Activated CD4-positive, alpha-beta T cell treated with anti-CD3 and anti-CD28 coated beads for 24 hours (primary cell): Measurements from ENCODE around the gene GABRA6.
"Not testable (repeated sequence)": the region's sequence is repeated elsewhere in the genome, so short reads cannot be mapped to it uniquely, and the experiment has no call there.

ENCODE experiments used
- DNase-seq, 2 donors: peaks; one replicate each; pipeline ENCODE4 v3.0.0-alpha.2; 2020; ENCODE audit warnings: low read depth in 2 of 2

The GABRA6 gene

GRCh38 chr5:161685461-161685860 is at the start of gene GABRA6:
Gene GABRA6, plus strand, starts transcription at chr5:161685721. Its CDS starts 269 bp downstream, at chr5:161685990.
- DNase-seq, result no peak

- no peak for DNase-seq
Measured at GRCh38 chr5:161637591-161637990, 47.9 kb upstream of the GABRA6 start.

- no peak for DNase-seq
Measured at GRCh38 chr5:161641444-161641843, 44.1 kb upstream of the GABRA6 start.

GRCh38 chr5:161645264-161645663 is 40.3 kb upstream of the GABRA6 start:
- DNase-seq, result no peak

- DNase-seq, result not testable (repeated sequence)
Measured at GRCh38 chr5:161651926-161652325, 33.6 kb upstream of the GABRA6 start.

- DNase-seq, result no peak
Measured at GRCh38 chr5:161660806-161661205, 24.7 kb upstream of the GABRA6 start.

DNA sequence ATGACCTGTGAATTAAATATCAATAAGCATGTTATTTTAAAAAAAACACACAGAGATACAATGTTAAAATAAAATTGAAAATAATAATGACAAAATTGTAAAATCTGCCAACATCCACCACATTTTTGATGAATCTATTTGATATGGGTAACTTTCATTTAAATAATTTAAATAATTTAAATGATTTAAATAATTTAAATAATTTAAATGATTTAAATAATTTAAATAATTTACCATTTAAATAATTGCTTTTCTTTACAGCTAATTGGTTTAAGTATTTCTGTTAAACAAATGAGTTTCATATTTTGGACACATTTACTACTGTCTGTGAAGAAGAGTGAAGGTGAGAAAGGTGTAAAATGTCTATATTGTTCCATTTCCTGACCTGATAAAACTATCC is 22.1 kb upstream of the GABRA6 start:
- no peak for DNase-seq

GRCh38 chr5:161676103-161676502 is 9.4 kb upstream of the GABRA6 start:
- DNase-seq, result no peak

GRCh38 chr5:161686149-161686548 is 628 bp downstream of the GABRA6 start:
- no peak for DNase-seq

GRCh38 chr5:161686881-161687280 is 1.4 kb downstream of the GABRA6 start:
- DNase-seq, result no peak

DNA sequence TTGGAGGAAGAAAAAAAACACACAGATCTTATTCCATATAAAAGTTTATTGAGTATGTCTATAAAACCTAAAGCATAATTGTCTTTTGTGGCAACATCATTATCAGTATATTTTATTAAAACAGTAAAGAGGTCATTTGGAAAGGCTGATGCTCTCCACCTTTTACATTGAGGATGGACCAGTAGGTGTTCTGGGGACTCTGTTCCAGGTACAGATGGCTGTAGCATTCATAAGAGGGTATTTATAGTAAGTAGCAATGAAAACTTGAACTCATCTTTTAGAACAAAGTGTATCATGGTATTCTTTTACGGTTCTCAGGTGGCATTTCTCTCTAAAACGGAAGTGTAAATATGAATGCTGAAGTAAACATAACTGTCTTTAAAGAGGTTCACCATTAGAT is 1.8 kb downstream of the GABRA6 start:
- no peak for DNase-seq

- no peak for DNase-seq
Measured at GRCh38 chr5:161691911-161692310, 6.4 kb downstream of the GABRA6 start.

- DNase-seq, result no peak
Measured at GRCh38 chr5:161697001-161697400, 11.5 kb downstream of the GABRA6 start.

GRCh38 chr5:161700065-161700464 is 14.5 kb downstream of the GABRA6 start:
- no peak for DNase-seq

GRCh38 chr5:161703528-161703927 is 18.0 kb downstream of the GABRA6 start:
- DNase-seq, result no peak

GRCh38 chr5:161707382-161707781 is 21.9 kb downstream of the GABRA6 start:
- no peak for DNase-seq

DNA sequence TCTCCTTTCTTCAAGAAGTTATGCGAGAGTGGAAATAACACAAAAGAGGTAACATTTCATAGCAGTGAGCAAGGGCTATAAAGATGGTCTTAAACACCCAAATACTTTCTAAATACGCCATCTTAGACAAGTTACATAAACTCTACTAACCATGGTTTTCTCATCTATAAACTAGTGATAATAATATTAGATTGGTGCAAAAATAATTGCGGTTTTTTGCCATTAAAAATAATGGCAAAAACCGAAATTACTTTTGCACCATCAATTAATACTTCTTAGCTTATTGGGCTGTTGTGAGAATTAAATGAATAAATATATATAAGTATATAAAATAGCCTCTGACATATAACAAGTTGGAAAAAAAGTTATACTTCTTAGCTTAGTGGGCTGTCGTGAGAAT is 23.7 kb downstream of the GABRA6 start:
- no peak for DNase-seq

DNA sequence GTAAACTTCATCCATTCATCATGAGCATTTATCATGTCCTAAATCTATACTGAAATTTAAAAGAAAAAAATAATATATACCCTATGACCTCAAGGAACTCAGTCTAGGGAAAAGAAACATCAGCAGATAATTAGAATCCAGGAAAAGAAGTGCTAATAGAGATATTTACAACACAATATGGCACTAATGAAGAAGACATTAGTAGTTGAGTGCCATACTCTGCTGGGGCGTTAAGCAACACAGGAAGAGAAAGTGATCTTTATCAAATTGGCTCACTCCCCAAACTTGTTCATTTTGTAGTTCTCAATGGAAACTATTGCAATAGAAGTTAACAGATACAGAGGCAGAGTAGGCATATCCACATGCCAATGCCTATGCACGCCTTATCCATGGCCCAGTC is 27.5 kb downstream of the GABRA6 start:
- no peak for DNase-seq

DNA sequence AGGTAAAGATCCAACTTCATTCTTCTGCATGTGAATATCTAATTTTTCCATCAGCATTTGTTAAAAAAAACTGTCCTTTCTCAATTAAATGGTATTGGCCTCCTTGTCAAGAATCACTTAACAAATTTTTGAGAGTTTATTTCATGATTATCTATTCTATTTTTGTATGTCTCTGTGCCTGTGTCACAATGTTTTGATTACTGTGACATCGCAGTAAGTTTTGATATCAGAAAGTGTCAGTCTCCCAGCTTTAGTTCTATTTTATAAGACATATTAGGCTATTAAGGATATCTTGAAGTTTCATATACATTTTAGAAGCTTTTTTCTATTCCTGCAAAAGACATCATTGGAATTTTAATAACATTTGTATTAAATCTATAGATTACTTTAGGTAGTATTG is 33.6 kb downstream of the GABRA6 start:
- no peak for DNase-seq

GRCh38 chr5:161720460-161720859 is 34.9 kb downstream of the GABRA6 start:
- DNase-seq, result no peak

GRCh38 chr5:161734741-161735140 is 49.2 kb downstream of the GABRA6 start:
- no peak for DNase-seq

GRCh38 chr5:161740433-161740832 is 54.9 kb downstream of the GABRA6 start:
- no peak for DNase-seq

DNA sequence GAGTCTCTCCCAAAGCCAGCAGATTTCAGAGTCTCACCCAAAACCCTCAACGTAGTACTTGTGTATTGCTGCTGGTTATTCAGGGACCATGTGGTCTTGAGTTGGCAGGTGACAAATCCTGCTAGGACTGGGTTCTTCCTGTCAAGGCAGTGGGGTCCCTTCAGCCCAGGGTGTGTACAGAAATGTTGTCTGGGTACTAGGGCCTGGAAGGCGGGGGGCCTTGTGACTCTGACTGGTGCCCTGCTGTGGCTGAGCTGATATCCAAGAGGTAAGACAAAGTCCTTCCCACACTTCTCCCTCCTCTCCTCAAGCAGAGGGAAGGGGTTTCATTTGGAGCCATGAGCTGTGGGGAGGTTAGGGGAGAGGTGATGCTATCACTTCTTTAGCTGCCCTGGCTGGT is 58.8 kb downstream of the GABRA6 start:
- no peak for DNase-seq

- no peak for DNase-seq
Measured at GRCh38 chr5:161745392-161745791, 59.9 kb downstream of the GABRA6 start.

DNA sequence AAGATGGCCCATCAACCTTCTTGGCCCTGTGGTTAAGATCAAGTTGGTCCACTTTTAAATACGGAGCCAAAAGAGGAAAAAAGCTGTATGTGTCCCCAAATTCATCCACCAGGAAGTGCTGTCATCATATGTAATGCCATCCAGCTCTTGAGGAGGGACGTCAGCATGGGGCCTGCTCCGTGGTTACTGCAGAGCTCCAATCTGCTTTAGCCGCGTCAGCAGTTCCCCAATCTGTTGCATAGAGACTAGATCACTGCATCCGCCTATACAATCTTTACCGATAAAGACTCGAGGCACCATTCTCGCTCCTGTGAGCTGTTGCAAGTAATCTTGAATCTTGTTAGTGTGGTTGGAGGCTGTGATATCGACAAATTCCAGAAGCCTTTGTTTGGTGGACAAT is 65.7 kb downstream of the GABRA6 start:
- no peak for DNase-seq
